DOHH2 (cell line): Measurements from ENCODE around the gene RANBP1.

Experiments used
- CTCF ChIP-seq: fragments of 200-600 bp; sonication (generic); IDR thresholded peaks from one replicate; pipeline ENCODE4 v1.5.1; 2014; ENCODE audit warnings: antibody characterized with exemption, mild to moderate bottlenecking, low read depth, low read length; ENCODE audit not compliant: poor library complexity, severe bottlenecking
- EZH2phosphoT487 ChIP-seq: fragments of 200-600 bp; sonication (generic); IDR thresholded peaks from 2 replicates; pipeline ENCODE4 v1.6.1; 2017; ENCODE audit warnings: borderline replicate concordance, mild to moderate bottlenecking, antibody characterized with exemption, low read length, moderate library complexity, mixed read lengths

GRCh38 chr22:20158391-20159036 is 42.6 kb downstream of the RANBP1 start:
- TF ChIP-seq CTCF, result no peak
- no peak for TF ChIP-seq EZH2phosphoT487
